Testis (tissue), 3 donors: ENCODE measurements around the gene HYLS1. TPM values are rescaled to one million over a fixed set of nuclear protein-coding genes. Genes with fewer than 3 reads are reported as not detected.

Experiments
- DNase-seq: peaks from one replicate; pipeline ENCODE4 v3.0.0-alpha.2; 2019
- H3K27ac ChIP-seq, 2 donors: fragments of 200-600 bp; sonication (generic); one replicate each; pipeline ENCODE4 v1.5.1; 2019
- H3K27me3 ChIP-seq: fragments of 200-600 bp; sonication (generic); one replicate; pipeline ENCODE4 v1.5.1; 2019
- H3K36me3 ChIP-seq: fragments of 200-600 bp; sonication (generic); one replicate; pipeline ENCODE4 v1.5.1; 2017; ENCODE audit warnings: low read depth; ENCODE audit errors: missing control alignments
- H3K4me1 ChIP-seq: fragments of 200-600 bp; sonication (generic); one replicate; pipeline ENCODE4 v1.5.1; 2019
- H3K4me3 ChIP-seq, 2 donors: fragments of 200-600 bp; sonication (generic); one replicate each; pipeline ENCODE4 v1.5.1; 2017 to 2019
- H3K9me3 ChIP-seq: fragments of 200-600 bp; sonication (generic); one replicate; pipeline ENCODE4 v1.5.1; 2017
- CTCF ChIP-seq, 3 experiments: fragments of 450-650 bp in 2 of 3; fragments of 200-600 bp in 1 of 3; sonication (generic) in 1 of 3; IDR thresholded peaks; one replicate each; pipeline ENCODE4 v1.5.1; 2016 to 2019; ENCODE audit warnings: antibody characterized with exemption in 3 of 3, mild to moderate bottlenecking in 2 of 3, moderate library complexity in 1 of 3
- POLR2A ChIP-seq: fragments of 450-650 bp; IDR thresholded peaks from one replicate; pipeline ENCODE4 v1.6.1; 2017; ENCODE audit warnings: antibody characterized with exemption, mild to moderate bottlenecking, moderate library complexity
- WGBS, 2 donors: methylation state at CpG; one replicate each; pipeline ENCODE4 v1.1.5; 2018; 5-methylcytosine and 5-hydroxymethylcytosine counted together
- intact Hi-C: fragments of 100-400 bp; cut with DNase I; formaldehyde crosslinking; loops from one replicate; pipeline ENCODE4 v1.15.1; 2023; ENCODE audit warnings: low total_unique reads
- polyA plus RNA-seq: library from polyadenylated mRNA; stranded (reverse); fragments of 350-450 nt; fragmentation: Illumina TruSeq; extraction: RNeasy Lipid Tissue Mini Kit (QIAGEN cat#74804); gene quantifications from one replicate; pipeline ENCODE4 v1.2.3, GENCODE V29; 2014; ENCODE audit warnings: low read depth, low replicate concordance; ENCODE audit not compliant: insufficient read depth
- total RNA-seq, 2 donors: library from RNA; depleted of rRNA; stranded (reverse); fragments of >200 nt; gene quantifications; one replicate each; pipeline ENCODE4 v1.2.3, GENCODE V29; 2016

The HYLS1 gene
- total and polyA plus RNA-seq, 3 donors from 2014 or later = 14.7 to 34.2 (median 26.1) TPM

DNA sequence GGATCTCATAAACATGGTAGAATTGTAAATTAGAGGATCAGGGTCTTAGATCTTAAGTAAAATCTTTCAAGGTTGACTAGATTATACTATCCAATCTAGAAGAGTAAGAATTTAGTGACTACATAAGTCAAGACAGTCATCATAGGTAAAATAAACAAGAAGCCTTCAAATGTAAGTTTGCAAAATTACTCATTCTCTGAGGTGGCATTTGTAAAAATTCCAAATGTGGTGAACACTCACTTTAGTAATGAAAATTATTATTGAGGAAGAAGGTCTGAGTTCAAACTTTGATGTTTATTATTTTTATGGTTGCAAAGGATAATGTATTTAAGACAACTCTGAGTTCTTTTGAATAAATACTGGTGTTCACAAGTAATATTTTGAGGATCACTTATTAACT, 4.6 kb downstream of the HYLS1 start:
- no peak for TF ChIP-seq CTCF (IDR thresholded peaks at IDR 0.05)
- no peak for TF ChIP-seq POLR2A
- no peaks in the 10 kb centered on the region for H3K9me3 ChIP-seq
- intact Hi-C loops = no loop called here
- H3K27ac ChIP-seq = no peak overlapping the region
- H3K4me1 ChIP-seq = no peaks in the 10 kb centered on the region
- H3K36me3 ChIP-seq = no peaks in the 10 kb centered on the region
- DNase-seq = no peak
- H3K4me3 ChIP-seq = no peak overlapping the region
- no peaks in the 10 kb centered on the region for H3K27me3 ChIP-seq

DNA sequence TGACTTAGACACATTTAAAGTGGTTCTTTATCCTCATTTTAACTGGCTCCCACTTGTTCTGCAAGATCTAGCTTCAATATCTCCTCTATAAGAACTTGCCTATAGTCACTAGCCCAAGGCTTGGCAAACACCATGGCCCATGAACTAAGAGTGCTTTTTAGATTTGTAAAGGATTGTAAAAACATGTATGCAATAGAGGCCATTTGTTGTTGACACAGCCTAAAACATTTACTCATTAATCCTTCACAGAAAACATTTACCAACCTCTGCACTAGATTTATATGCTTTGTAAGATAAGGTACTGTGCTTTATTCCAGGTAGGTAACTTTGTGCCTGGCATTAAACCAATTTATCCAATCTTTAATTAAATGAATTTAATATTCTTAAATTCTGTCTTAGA, 5.5 kb downstream of the HYLS1 start:
- Histone ChIP-seq H3K4me3 (no peak overlapping the region), H3K4me1 (no peaks in the 10 kb centered on the region), H3K36me3 (no peaks in the 10 kb centered on the region), H3K27ac (no peak overlapping the region), H3K27me3 (no peaks in the 10 kb centered on the region), H3K9me3 (no peaks in the 10 kb centered on the region)
- intact Hi-C loops = no loop called here
- no peak for DNase-seq
- TF ChIP-seq CTCF (IDR thresholded peaks at IDR 0.05) = no peak
- no peak for TF ChIP-seq POLR2A

GRCh38 chr11:125901872-125902271, 14.4 kb downstream of the HYLS1 start:
- 47 to 61% methylated on average over 6 of the region's 6 CpGs for WGBS, 2 donors
- TF ChIP-seq CTCF (IDR thresholded peaks at IDR 0.05) = no peak
- TF ChIP-seq POLR2A = no peak
- H3K27me3 ChIP-seq = no peaks in the 10 kb centered on the region
- no peak for DNase-seq
- no peaks in the 10 kb centered on the region for H3K9me3 ChIP-seq
- no peaks in the 10 kb centered on the region for H3K36me3 ChIP-seq
- peaks cover 6% of the 10 kb centered on the region for H3K4me1 ChIP-seq
- H3K27ac ChIP-seq = no peak overlapping the region
- intact Hi-C loops = no loop called here
- H3K4me3 ChIP-seq = no peak overlapping the region

DNA sequence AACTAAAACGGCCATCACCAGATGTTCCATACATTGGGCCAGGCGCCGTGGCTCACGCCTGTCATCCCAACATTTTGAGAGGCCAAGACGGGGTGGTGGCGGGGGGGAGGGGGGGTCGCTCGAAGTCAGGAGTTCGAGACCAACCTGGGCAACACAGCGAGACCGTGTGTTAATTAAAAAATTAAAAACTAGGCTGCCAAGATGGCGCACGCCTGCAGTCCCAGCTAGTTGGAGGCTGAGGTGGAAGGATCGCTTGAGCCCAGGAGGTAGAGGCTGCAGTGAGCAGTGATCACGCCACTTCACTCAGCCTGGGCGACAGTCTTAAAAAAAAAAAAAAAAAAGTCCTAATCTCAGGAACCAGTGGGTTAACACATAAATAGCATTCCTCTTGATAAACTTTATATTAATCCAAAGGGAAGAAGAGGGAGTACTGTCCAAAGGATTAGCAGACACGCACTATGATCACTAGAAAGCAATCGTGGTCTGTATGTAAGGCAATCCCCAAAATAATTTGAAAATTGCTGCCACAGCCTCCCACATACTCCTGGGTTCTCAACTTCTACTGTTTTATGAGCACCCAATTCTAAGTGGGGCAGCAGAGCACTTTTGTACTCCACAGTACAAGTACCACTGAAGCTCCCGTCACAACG, 14.9 kb downstream of the HYLS1 start:
- 23 to 35% methylated on average over 11 to 20 of the region's 20 CpGs for WGBS, 2 donors
- no peaks in the 10 kb centered on the region for H3K9me3 ChIP-seq
- no peak for TF ChIP-seq POLR2A
- no peak for TF ChIP-seq CTCF (IDR thresholded peaks at IDR 0.05)
- H3K4me1 ChIP-seq = peaks cover 6% of the 10 kb centered on the region
- no peaks in the 10 kb centered on the region for H3K27me3 ChIP-seq
- H3K27ac ChIP-seq = peak overlapping the region; percentile 14 to 42
- no peak for DNase-seq
- intact Hi-C loops = no loop called here
- H3K36me3 ChIP-seq = no peaks in the 10 kb centered on the region
- H3K4me3 ChIP-seq = peak overlapping the region; percentile 55 to 70
